HG03432 (cell line): ENCODE measurements around the gene MARVELD3.
"Not testable (repeated sequence)": the region's sequence is repeated elsewhere in the genome, so short reads cannot be mapped to it uniquely, and the experiment has no call there.

Source experiments
- ATAC-seq: cut with Tn5 transposase; IDR thresholded peaks from one replicate; pipeline ENCODE4 v1.9.1; 2021; ENCODE audit warnings: mild to moderate bottlenecking, moderate library complexity; ENCODE audit not compliant: unreplicated experiment

MARVELD3 gene

DNA sequence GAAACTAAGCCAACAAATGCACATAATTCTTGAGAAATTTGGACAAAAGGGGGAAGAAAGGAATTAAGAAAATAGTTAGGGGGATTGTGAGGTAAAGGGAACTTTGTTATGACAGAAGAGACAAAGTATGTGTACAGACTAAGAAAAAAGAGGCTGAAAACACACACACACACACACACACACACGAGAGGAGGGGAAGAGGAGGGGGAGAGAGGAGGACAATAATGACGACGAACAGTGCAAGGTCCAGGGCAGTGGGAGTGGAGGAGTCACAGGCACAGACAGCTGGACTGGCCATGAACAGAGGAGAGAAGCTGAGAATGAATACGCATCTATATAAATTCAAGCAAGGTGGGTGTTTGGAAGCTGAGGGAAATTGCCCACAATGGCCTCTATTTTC, 44.6 kb downstream of the MARVELD3 start:
- no peak for ATAC-seq

DNA sequence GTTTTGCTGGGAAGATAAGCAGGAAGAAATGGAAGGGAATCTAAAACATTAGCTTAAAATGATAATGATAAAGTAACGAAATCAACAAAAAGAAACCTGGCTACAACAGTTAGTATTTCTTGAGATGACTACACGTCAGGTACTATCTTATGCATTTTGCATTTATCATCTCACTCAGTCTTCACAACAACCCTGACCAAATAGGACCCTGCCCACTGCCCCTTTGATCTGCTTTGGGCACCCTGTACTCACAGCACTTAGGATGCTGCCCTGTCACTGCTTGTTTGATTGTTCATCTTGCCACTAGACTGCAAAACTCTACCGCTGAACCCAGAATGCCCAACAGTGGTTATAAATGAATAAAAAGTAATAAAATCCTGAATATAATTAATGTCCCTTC, 45.2 kb downstream of the MARVELD3 start:
- no peak for ATAC-seq

DNA sequence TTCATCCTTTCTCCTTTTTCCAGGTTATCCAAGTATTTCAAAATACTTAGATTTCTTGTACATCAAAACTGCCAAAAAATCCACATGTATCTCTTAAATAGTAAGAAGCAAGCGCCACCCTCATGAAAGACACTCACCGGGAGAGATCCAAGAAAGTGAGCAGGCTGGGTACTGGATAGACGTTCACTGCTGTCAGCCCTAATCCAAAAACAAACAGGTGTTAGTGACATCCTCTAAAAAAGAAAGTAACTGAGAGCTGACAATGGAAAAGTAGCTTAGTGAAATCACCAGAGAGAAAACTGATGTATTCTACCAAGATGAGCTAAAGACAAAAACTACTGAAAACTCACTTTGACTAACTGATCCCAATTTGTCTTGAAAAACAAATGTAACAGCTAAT, 46.1 kb downstream of the MARVELD3 start:
- no peak for ATAC-seq

DNA sequence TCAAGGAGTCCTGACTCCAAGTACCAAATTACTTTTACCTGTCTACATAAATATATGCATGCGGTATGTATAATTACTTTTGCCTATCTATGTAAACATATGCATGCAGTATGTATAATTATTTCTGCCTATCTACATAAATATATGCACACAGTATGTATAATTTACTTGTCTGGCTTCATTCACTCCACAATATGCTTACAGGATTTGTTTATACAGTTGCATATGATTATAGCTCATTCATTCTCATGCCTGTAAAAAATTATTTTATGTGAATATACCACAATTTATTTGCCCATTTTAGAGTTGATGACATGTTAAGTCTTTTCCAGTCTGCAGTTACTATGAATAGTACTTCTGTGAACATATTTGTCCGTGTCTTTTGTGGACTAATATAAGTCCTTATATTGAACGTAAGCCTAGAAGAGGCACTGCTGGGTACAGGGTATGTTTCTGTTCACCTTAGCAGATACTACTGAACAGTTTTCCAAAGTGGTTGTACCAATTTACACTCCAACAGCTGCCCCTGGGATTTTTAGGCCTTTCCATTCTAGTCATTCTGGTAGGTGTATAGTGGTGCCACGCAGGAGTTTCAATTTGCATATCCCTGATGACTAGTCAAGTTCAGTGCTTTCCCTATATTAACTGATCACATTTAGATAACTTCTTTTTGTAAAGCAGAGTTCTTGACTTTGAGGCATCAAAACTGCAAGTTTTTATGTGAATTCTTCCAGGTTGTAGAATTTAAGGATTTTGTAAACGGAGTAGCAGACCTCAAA, 47.0 kb downstream of the MARVELD3 start:
- no peak for ATAC-seq

DNA sequence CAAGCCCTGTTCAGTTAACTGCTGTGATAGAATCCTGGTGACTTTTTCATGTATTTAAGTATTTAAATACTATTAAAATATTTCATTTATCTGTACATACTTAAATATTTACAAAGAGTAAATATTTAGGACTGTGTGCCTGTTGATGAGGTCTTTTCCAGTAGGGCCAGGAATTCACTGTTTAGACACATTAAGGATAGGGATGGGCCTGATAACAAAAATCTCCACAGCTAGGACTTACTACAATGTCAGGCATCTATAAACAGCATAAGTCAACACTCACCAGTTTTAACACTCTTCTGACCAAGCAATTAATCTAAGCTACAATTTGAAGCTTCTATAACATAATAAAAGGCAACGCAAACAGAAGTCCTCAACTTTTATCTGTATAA, 47.6 kb downstream of the MARVELD3 start:
- no peak for ATAC-seq

DNA sequence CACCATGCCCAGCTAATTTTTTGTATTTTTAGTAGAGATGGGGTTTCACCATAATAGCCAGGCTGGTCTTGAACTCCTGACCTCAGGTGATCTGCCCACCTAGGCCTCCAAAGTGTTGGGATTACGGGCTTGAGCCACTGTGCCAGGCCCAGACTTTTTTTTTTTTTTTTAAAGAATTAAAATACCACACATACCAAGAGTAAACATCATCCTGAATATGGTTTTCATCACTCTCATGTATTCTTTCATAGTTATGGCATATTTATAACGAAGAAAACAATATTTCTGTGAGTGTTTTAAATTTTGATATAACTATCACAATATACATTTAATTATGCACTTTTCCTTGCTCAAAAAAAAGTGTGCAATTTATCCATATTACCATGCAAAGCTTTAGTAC, 48.2 kb downstream of the MARVELD3 start:
- ATAC-seq: no peak

DNA sequence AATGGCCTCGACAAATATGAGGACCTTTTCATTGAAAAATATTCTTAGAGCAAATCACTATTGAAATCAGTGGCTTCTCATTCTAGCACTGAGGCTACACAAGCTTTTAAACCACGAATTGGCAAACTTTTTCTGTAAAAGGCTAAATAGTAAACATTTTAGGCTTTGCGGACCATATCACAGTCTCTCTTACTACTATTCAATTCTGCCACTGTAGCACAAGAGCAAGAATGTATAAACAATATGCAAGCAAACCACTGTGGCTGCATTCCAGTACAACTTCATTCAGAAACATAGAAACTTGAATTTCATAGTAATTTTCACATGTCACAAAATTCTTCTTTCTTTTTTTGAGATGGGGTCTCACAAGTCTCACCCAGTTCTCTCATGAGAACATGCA, 49.4 kb downstream of the MARVELD3 start:
- ATAC-seq: no peak

DNA sequence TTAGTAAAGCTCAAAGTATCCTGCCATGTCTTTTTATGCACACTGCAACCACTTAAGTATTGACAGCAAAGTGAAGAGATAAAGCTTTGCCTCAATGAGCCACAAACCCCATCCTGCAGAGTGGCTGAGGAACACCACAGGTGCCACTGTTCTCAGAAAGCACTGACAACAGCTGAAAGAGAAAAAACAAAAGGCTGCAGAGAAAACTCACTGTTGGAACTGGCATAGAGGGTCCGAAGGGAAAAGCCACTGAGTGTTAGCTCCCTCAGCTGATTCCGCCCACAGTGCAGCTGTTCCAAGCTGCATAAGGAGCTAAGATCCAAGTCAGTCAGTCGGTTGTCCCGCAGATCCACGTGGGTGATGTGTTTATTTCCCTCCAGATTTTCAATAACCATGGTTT, 50.3 kb downstream of the MARVELD3 start:
- no peak for ATAC-seq

DNA sequence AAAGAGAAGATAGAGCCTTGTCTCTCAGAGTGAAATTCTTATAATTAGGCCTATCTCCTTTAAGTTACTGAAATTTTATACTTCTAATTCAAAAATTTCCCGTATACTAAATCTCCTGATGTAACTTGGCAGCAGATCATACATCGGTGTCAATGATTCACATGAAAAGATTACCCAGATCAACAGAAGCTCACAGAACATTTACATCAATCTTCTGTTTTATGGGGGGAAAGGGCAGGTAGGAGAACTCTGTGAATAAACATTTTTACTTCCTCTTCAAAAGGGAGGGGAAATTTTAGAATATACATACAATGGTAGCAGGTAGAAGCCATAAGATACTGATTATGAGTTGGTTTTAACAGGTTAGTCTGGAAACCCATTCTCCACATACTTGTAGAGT, 55.4 kb downstream of the MARVELD3 start:
- ATAC-seq: no peak

DNA sequence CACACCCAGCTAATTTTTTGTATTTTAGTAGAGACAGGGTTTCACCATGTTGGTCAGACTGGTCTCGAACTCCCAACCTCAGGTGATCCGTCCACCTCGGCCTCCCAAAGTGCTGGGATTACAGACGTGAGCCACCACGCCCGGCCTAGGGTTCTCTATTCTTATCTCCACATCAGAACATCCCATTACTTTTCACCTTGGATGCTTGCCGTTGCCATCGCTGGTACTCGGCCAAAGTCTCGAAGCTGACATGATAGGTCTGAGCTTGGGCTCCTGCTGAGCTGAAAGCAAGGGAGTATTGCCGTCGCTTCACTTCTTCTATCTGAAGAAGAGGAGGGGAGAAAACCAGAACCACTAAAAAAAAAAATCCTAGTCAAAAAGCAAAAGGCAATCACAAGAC, 58.3 kb downstream of the MARVELD3 start:
- not testable (repeated sequence) for ATAC-seq
